Measurements from ENCODE around the gene PGAM4.
"Not testable (repeated sequence)": the region's sequence is repeated elsewhere in the genome, so short reads cannot be mapped to it uniquely, and the experiment has no call there.

The PGAM4 gene

GRCh38 chrX:77925764-77926163, 43.7 kb downstream of the PGAM4 start:
- DNase-seq (ENCODE audit: low read depth in 2 of 2), result no peak

GRCh38 chrX:77924320-77924859, 45.0 kb downstream of the PGAM4 start:
- DNase-seq (ENCODE audit: low read depth in 2 of 2), result no peak

- no peak for DNase-seq (ENCODE audit: low read depth in 2 of 2)
Observed at GRCh38 chrX:77922787-77923186, 46.7 kb downstream of the PGAM4 start.

DNA sequence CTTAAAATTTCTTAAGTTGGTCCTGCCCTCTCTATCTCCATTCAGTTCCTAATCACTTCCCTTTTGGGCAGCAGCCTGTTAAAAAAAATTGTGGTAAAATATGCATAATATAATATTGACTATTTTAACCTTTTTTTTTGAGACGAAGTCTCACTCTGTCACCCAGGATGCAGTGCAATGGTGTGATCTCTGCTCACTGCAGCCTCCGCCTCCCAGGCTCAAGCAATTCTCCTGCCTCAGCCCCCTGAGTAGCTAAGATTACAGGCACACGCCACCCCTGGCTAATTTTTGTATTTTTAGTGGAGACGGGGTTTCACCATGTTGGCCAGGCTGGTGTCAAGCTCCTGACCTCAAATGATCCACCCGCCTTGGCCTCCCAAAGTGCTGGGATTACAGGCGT, 50.1 kb downstream of the PGAM4 start:
- not testable (repeated sequence) for DNase-seq (ENCODE audit: low read depth in 2 of 2)

DNA sequence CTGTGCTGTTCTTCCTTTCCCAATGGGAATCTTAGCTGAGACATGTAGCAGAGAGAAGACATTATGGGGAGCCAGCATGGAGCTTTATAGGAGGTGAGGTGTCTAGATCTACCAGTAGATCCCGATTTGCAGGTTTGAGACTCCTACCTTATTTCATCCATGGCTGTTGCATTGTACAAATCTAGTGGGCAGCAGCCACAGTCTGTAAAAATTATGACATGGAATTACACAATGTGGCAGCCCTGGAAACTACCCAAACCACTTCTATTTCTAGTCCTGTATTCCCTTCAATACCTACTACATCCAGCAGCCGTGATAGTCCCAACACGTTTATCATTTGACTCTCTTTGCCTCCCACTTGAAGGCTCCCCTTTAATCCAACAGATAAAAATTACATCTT, 50.9 kb downstream of the PGAM4 start:
- DNase-seq (ENCODE audit: low read depth in 2 of 2), result no peak

Measured in fibroblast of skin of left biceps (primary cell).